A549 (cell line): ENCODE measurements around the gene HS6ST2. TPM values are rescaled to one million over a fixed set of nuclear protein-coding genes. Genes with fewer than 3 reads are reported as not detected.

Source experiments
- ATAC-seq, 2 experiments: fragments of 200-7000 bp in 1 of 2; fragments of >200 bp in 1 of 2; cut with Nextera tagmentation in 1 of 2; cut with Tn5 transposase in 1 of 2; 3 replicates each; pipeline versions ENCODE4 v1.8.0 to v1.9.1; 2018 to 2020; ENCODE audit warnings: mild to moderate bottlenecking in 1 of 2, moderate library complexity in 1 of 2
- CTCF ChIA-PET: fragments of 300-600 bp; sonication (Branson Sonifier 250); formaldehyde crosslinking; extraction: SDS; loops from one replicate; lab custom pipeline; 2021; ENCODE audit warnings: antibody characterized with exemption, inconsistent platforms; lab: Yijun Ruan, JAX
- POLR2A ChIA-PET: fragments of 350-600 bp; formaldehyde crosslinking; extraction: SDS; loops from one replicate; lab custom pipeline; 2021; ENCODE audit warnings: antibody characterized with exemption, inconsistent platforms; lab: Yijun Ruan, JAX
- DNase-seq, 2 experiments: peaks; one replicate each; pipeline versions ENCODE4 v3.0.0 to v3.0.0-alpha.2; 2011 to 2016; ENCODE audit warnings: low read depth in 1 of 2, low spot score in 1 of 2
- FAIRE-seq: peaks from 2 replicates; lab custom pipeline; 2011; peaks lifted over from hg19 to GRCh38; lab: Jason Lieb, UNC
- H3K27ac ChIP-seq, 2 experiments: fragments of >200 bp; sonication (Bioruptor Twin); formaldehyde crosslinking; 3 replicates each; pipeline ENCODE4 v1.5.1; 2016 to 2017
- H3K4me1 ChIP-seq: fragments of >200 bp; sonication (Bioruptor Twin); formaldehyde crosslinking; 3 replicates; pipeline ENCODE4 v1.6.1; 2016
- H3K4me2 ChIP-seq: fragments of >200 bp; sonication (Bioruptor Twin); formaldehyde crosslinking; 3 replicates; pipeline ENCODE4 v1.6.1; 2016
- H3K4me3 ChIP-seq: fragments of >200 bp; sonication (Bioruptor Twin); formaldehyde crosslinking; 3 replicates; pipeline ENCODE4 v1.5.1; 2016
- H3K9me3 ChIP-seq: fragments of >200 bp; sonication (Bioruptor Twin); formaldehyde crosslinking; 3 replicates; pipeline ENCODE4 v1.6.1; 2016
- BHLHE40 ChIP-seq: IDR thresholded peaks from 2 replicates; pipeline ENCODE4 v1.6.1; 2012; ENCODE audit warnings: low read depth, low read length, inconsistent platforms
- CBX2 ChIP-seq: fragments of 200-600 bp; sonication (generic); IDR thresholded peaks from 2 replicates; pipeline ENCODE4 v1.6.1; 2016; ENCODE audit warnings: low read depth, mild to moderate bottlenecking, borderline replicate concordance
- CHD4 ChIP-seq: fragments of 200-600 bp; sonication (generic); IDR thresholded peaks from 2 replicates; pipeline ENCODE4 v1.6.1; 2016; ENCODE audit warnings: antibody characterized with exemption, mild to moderate bottlenecking, borderline replicate concordance
- ESRRA ChIP-seq: fragments of 150-350 bp; IDR thresholded peaks from 2 replicates; pipeline ENCODE4 v1.6.1; 2014; ENCODE audit warnings: mild to moderate bottlenecking, low read length, borderline replicate concordance
- FOXS1 ChIP-seq: fragments of 250-450 bp; sonication (Bioruptor Pico); IDR thresholded peaks from 2 replicates; pipeline ENCODE4 v1.5.0; 2020; ENCODE audit warnings: mild to moderate bottlenecking, moderate library complexity
- HOXB5 ChIP-seq: fragments of 250-450 bp; sonication (Bioruptor Pico); IDR thresholded peaks from 2 replicates; pipeline ENCODE4 v1.5.0; 2020; ENCODE audit warnings: mild to moderate bottlenecking, moderate library complexity
- NFE2L2 ChIP-seq: fragments of 150-350 bp; conservative IDR thresholded peaks from 2 replicates; pipeline ENCODE4 v1.6.1; 2014; ENCODE audit warnings: low read length
- NPAS2 ChIP-seq: fragments of 250-450 bp; sonication (Bioruptor Pico); IDR thresholded peaks from 2 replicates; pipeline ENCODE4 v1.8.0; 2022; ENCODE audit warnings: mild to moderate bottlenecking, moderate library complexity, borderline replicate concordance
- NR3C1 ChIP-seq: fragments of >200 bp; sonication (Bioruptor Twin); formaldehyde crosslinking; IDR thresholded peaks from 3 replicates; pipeline ENCODE4 v1.6.1; 2017
- PHF8 ChIP-seq: fragments of 200-600 bp; sonication (generic); IDR thresholded peaks from 2 replicates; pipeline ENCODE4 v1.6.1; 2016; ENCODE audit warnings: low read depth, mild to moderate bottlenecking, antibody characterized with exemption, moderate library complexity, borderline replicate concordance
- RARB ChIP-seq: fragments of 250-450 bp; sonication (Bioruptor Pico); IDR thresholded peaks from 2 replicates; pipeline ENCODE4 v1.8.0; 2021; ENCODE audit warnings: mild to moderate bottlenecking, moderate library complexity
- RNF2 ChIP-seq: fragments of 200-600 bp; sonication (generic); IDR thresholded peaks from 2 replicates; pipeline ENCODE4 v1.6.1; 2016; ENCODE audit warnings: low read depth, mild to moderate bottlenecking, antibody characterized with exemption, moderate library complexity, borderline replicate concordance
- TFCP2L1 ChIP-seq: fragments of 250-450 bp; sonication (Bioruptor Pico); IDR thresholded peaks from 2 replicates; pipeline ENCODE4 v1.5.0; 2021; ENCODE audit warnings: mild to moderate bottlenecking
- WGBS: methylation state at CpG from one replicate; pipeline ENCODE4 v1.1.6; 2017; ENCODE audit errors: missing lambda C conversion rate; 5-methylcytosine and 5-hydroxymethylcytosine counted together
- polyA plus RNA-seq, 4 experiments: library from polyadenylated mRNA; depleted of rRNA in 3 of 4; stranded (reverse); fragments of >200 nt; fragmentation: RNase III in 1 of 4; extraction: RNeasy Plus Mini Kit Qiagen cat#74134 plus additional on column Dnase treatment in 1 of 4; gene quantifications; 2 replicates in 3 of 4; 3 replicates in 1 of 4; pipeline ENCODE4 v1.2.3, GENCODE V29; 2011 to 2017
- TF ChIP-seq, protein P1 (sequence below): fragments of >200 bp; sonication (Bioruptor Twin); formaldehyde crosslinking; IDR thresholded peaks from 3 replicates; pipeline ENCODE4 v1.5.1; 2016
- TF ChIP-seq, protein P2 (sequence below): fragments of >200 bp; sonication (Bioruptor Twin); formaldehyde crosslinking; IDR thresholded peaks from 3 replicates; pipeline ENCODE4 v1.6.1; 2016
- TF ChIP-seq, protein P3 (sequence below): IDR thresholded peaks from 2 replicates; pipeline ENCODE4 v1.6.1; 2012
- TF ChIP-seq, protein P4 (sequence below): fragments of 150-350 bp; IDR thresholded peaks from 2 replicates; pipeline ENCODE4 v1.6.1; 2014; ENCODE audit warnings: low read depth, mild to moderate bottlenecking, low read length

Gene HS6ST2
- polyA plus RNA-seq, 2 of the 4 experiments (the other 2 are of a cell fraction), result 0.01 to 0.04 TPM

GRCh38 chrX:132763528-132763927 is 194.9 kb downstream of the HS6ST2 start:
- Histone ChIP-seq H3K4me2 (no peak overlapping the region), H3K4me1 (no peaks in the 10 kb centered on the region), H3K4me3 (no peak overlapping the region), H3K9me3 (no peaks in the 10 kb centered on the region), H3K27ac (no peak overlapping the region)
- TF ChIP-seq CHD4, result no peak
- no peak for TF ChIP-seq NFE2L2
- TF ChIP-seq, protein P1, sequence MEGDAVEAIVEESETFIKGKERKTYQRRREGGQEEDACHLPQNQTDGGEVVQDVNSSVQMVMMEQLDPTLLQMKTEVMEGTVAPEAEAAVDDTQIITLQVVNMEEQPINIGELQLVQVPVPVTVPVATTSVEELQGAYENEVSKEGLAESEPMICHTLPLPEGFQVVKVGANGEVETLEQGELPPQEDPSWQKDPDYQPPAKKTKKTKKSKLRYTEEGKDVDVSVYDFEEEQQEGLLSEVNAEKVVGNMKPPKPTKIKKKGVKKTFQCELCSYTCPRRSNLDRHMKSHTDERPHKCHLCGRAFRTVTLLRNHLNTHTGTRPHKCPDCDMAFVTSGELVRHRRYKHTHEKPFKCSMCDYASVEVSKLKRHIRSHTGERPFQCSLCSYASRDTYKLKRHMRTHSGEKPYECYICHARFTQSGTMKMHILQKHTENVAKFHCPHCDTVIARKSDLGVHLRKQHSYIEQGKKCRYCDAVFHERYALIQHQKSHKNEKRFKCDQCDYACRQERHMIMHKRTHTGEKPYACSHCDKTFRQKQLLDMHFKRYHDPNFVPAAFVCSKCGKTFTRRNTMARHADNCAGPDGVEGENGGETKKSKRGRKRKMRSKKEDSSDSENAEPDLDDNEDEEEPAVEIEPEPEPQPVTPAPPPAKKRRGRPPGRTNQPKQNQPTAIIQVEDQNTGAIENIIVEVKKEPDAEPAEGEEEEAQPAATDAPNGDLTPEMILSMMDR, result no peak
- no peak for TF ChIP-seq TFCP2L1
- TF ChIP-seq, protein P2, sequence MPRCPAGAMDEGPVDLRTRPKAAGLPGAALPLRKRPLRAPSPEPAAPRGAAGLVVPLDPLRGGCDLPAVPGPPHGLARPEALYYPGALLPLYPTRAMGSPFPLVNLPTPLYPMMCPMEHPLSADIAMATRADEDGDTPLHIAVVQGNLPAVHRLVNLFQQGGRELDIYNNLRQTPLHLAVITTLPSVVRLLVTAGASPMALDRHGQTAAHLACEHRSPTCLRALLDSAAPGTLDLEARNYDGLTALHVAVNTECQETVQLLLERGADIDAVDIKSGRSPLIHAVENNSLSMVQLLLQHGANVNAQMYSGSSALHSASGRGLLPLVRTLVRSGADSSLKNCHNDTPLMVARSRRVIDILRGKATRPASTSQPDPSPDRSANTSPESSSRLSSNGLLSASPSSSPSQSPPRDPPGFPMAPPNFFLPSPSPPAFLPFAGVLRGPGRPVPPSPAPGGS, result no peak
- no peak for TF ChIP-seq RNF2
- no peak for TF ChIP-seq HOXB5 (CRISPR knock-in tag)
- TF ChIP-seq, protein P3, sequence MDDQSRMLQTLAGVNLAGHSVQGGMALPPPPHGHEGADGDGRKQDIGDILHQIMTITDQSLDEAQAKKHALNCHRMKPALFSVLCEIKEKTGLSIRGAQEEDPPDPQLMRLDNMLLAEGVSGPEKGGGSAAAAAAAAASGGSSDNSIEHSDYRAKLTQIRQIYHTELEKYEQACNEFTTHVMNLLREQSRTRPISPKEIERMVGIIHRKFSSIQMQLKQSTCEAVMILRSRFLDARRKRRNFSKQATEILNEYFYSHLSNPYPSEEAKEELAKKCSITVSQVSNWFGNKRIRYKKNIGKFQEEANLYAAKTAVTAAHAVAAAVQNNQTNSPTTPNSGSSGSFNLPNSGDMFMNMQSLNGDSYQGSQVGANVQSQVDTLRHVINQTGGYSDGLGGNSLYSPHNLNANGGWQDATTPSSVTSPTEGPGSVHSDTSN, result no peak
- TF ChIP-seq, protein P4, sequence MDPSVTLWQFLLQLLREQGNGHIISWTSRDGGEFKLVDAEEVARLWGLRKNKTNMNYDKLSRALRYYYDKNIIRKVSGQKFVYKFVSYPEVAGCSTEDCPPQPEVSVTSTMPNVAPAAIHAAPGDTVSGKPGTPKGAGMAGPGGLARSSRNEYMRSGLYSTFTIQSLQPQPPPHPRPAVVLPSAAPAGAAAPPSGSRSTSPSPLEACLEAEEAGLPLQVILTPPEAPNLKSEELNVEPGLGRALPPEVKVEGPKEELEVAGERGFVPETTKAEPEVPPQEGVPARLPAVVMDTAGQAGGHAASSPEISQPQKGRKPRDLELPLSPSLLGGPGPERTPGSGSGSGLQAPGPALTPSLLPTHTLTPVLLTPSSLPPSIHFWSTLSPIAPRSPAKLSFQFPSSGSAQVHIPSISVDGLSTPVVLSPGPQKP, result no peak
- no peak for TF ChIP-seq FOXS1 (CRISPR knock-in tag)
- DNase-seq, result no peak
- WGBS, result 0% methylated on average over 3 of the region's 3 CpGs
- no peak for FAIRE-seq
- CTCF ChIA-PET, result interaction anchor here (0.9 to 1.2 kb wide), 2 partner anchors 10 to 11 kb away, joined by 3 to 4 read pairs; no protein-coding TSS in a partner anchor
- POLR2A ChIA-PET, result no interaction called here
- ATAC-seq, result no peak

GRCh38 chrX:132758759-132759158 is 199.7 kb downstream of the HS6ST2 start:
- Histone ChIP-seq H3K4me3 (no peak overlapping the region), H3K4me2 (no peak overlapping the region), H3K9me3 (no peaks in the 10 kb centered on the region), H3K27ac (no peak overlapping the region), H3K4me1 (no peaks in the 10 kb centered on the region)
- ATAC-seq (no peak), DNase-seq (no peak), FAIRE-seq (no peak)
- POLR2A ChIA-PET, result no interaction called here
- 32% methylated on average over 4 of the region's 4 CpGs for WGBS
- CTCF ChIA-PET, result interaction anchor here (1.1 kb wide), 1 partner anchor 127 kb away, joined by 3 read pairs; no protein-coding TSS in a partner anchor
- TF ChIP-seq CBX2 (no peak), PHF8 (no peak), BHLHE40 (no peak), NPAS2 (CRISPR knock-in tag) (no peak), NR3C1 (no peak), ESRRA (no peak), RARB (CRISPR knock-in tag) (no peak)
- TF ChIP-seq, protein P3, result no peak
- TF ChIP-seq, protein P4, result no peak
